OCI-LY1 (cell line): Measurements from ENCODE around the gene CHD9NB.

Experiments
- CTCF ChIP-seq: fragments of 200-600 bp; sonication (generic), shearing (Covaris generic); IDR thresholded peaks from 2 replicates; pipeline ENCODE4 v1.5.1; 2017; ENCODE audit warnings: mild to moderate bottlenecking, antibody characterized with exemption, low read length, moderate library complexity, mixed read lengths
- EZH2 ChIP-seq: fragments of 200-600 bp; sonication (generic), shearing (Covaris generic); IDR thresholded peaks from 2 replicates; pipeline ENCODE4 v1.8.0; 2017; ENCODE audit warnings: borderline replicate concordance, mixed run types, mild to moderate bottlenecking, antibody characterized with exemption, low read length, moderate library complexity, mixed read lengths

- no peak for TF ChIP-seq CTCF
- no peak for TF ChIP-seq EZH2
Measured at GRCh38 chr16:53041320-53042051, 11.2 kb downstream of the CHD9NB start.
